Measurements from ENCODE around the gene WDPCP. TPM values are rescaled to one million over a fixed set of nuclear protein-coding genes. Genes with fewer than 3 reads are reported as not detected.

Gene WDPCP
- total and polyA plus RNA-seq, 2 of the 4 experiments (the other 2 are of a cell fraction): 2.2 to 10.2 TPM

DNA sequence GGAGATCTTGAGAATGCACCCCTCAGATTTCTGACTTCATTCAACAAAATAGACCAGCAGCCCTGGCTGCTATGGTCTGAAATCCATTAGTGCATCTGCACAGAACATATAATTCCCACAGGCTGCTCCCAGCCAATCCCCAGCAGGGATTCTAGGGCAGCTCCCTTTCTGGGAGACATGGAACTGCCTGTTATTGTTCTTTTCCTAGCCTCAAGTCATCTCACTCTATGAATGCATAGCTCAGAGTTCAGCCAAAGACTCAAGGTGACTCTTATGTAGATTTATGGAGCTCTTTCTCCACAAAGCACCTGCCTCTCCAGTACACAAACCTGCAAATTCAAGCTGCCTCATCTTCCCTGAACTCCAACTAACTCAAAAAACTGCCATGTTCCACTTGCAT, 241.9 kb downstream of the WDPCP start:
- no peaks in the 10 kb centered on the region for H4K20me1 ChIP-seq (ENCODE audit: insufficient read depth, low read length)
- H2AK9ac ChIP-seq (replicated peaks; ENCODE audit: low read depth, low read length, poor library complexity): no peak overlapping the region
- H3K9me3 ChIP-seq (ENCODE audit: control insufficient read depth, insufficient read depth, low read length): no peaks in the 10 kb centered on the region; the same call in 1 of the 2 replicates
- H4K5ac ChIP-seq (ENCODE audit: low read depth, low read length): no peak overlapping the region
- dilution Hi-C loops (cut with HindIII; ENCODE audit: low sequenced_read_pairs, unreplicated experiment): no loop called here
- H3K9me1 ChIP-seq (ENCODE audit: insufficient read depth, low read length): no peaks in the 10 kb centered on the region
- no peak overlapping the region for H2AFZ ChIP-seq (replicated peaks; ENCODE audit: low read length, poor library complexity)
- ATAC-seq (ENCODE audit: low read depth): no peak
- BruUV-seq (replicated peaks): no TSS peak
- H4K91ac ChIP-seq (ENCODE audit: insufficient read depth, low read depth, low read length): no peak overlapping the region
- no peak overlapping the region for H2BK120ac ChIP-seq (ENCODE audit: low read depth, low read length)
- H2BK20ac ChIP-seq (ENCODE audit: low read depth, low read length): no peak overlapping the region
- H3K9ac ChIP-seq (ENCODE audit: low read depth, low read length): no peak overlapping the region
- no peaks in the 10 kb centered on the region for H3K36me3 ChIP-seq (ENCODE audit: control insufficient read depth, insufficient read depth, low read length)
- ChIA-PET POLR2A (ENCODE audit: unreplicated experiment) (no interaction called here), CTCF (no interaction called here)
- in situ Hi-C loops (cut with MboI; ENCODE audit: low sequenced_read_pairs): no loop called here
- H3K18ac ChIP-seq (ENCODE audit: low read depth, low read length): no peak overlapping the region
- H2BK5ac ChIP-seq (ENCODE audit: low read depth, low read length, poor library complexity, severe bottlenecking): no peak overlapping the region
- H3K4me1 ChIP-seq (ENCODE audit: control insufficient read depth, insufficient read depth, low read length): no peaks in the 10 kb centered on the region
- H3K27me3 ChIP-seq (ENCODE audit: control insufficient read depth, insufficient read depth, low read length): no peaks in the 10 kb centered on the region
- no peak overlapping the region for H3K4me3 ChIP-seq (ENCODE audit: insufficient read depth, low read depth, low read length)
- no peak overlapping the region for H4K8ac ChIP-seq (ENCODE audit: low read depth in 2 of 2, low read length in 2 of 2)
- no peak overlapping the region for H3K14ac ChIP-seq (replicated peaks; ENCODE audit: low read depth, low read length)
- no peak overlapping the region for H3K56ac ChIP-seq (ENCODE audit: extremely low read depth, insufficient read depth, low read length)
- TF ChIP-seq MAFK (IDR thresholded peaks at IDR 0.05; ENCODE audit: low read depth, low read length) (no peak), POLR2A (IDR thresholded peaks at IDR 0.05; ENCODE audit: low read depth, low read length) (no peak), RAD21 (IDR thresholded peaks at IDR 0.05; ENCODE audit: low read length) (no peak), RCOR1 (IDR thresholded peaks at IDR 0.05; ENCODE audit: insufficient replicate concordance, low read length) (no peak), BHLHE40 (IDR thresholded peaks at IDR 0.05; ENCODE audit: low read depth, low read length) (no peak), FOS (IDR thresholded peaks at IDR 0.05; ENCODE audit: low read depth, low read length) (no peak)
- no peak overlapping the region for H2AK5ac ChIP-seq (ENCODE audit: low read depth, low read length)
- no peak overlapping the region for H2BK15ac ChIP-seq (ENCODE audit: low read depth, low read length)
- intact Hi-C loops (cut with micrococcal nuclease): no loop called here
- H3K4ac ChIP-seq (ENCODE audit: low read depth, low read length): no peak overlapping the region
- H3K23ac ChIP-seq (ENCODE audit: low read depth, low read length): no peak overlapping the region
- no peaks in the 10 kb centered on the region for H3K79me1 ChIP-seq (ENCODE audit: low read depth in 1 of 2, low read length in 2 of 2)
- no peak overlapping the region for H3K4me2 ChIP-seq (ENCODE audit: low read depth, low read length)
- H3K27ac ChIP-seq (ENCODE audit: insufficient read depth, low read length): no peak overlapping the region
- DNase-seq: no peak

Data from IMR-90 (cell line).